ENCODE results near the gene PIM3.

DNA sequence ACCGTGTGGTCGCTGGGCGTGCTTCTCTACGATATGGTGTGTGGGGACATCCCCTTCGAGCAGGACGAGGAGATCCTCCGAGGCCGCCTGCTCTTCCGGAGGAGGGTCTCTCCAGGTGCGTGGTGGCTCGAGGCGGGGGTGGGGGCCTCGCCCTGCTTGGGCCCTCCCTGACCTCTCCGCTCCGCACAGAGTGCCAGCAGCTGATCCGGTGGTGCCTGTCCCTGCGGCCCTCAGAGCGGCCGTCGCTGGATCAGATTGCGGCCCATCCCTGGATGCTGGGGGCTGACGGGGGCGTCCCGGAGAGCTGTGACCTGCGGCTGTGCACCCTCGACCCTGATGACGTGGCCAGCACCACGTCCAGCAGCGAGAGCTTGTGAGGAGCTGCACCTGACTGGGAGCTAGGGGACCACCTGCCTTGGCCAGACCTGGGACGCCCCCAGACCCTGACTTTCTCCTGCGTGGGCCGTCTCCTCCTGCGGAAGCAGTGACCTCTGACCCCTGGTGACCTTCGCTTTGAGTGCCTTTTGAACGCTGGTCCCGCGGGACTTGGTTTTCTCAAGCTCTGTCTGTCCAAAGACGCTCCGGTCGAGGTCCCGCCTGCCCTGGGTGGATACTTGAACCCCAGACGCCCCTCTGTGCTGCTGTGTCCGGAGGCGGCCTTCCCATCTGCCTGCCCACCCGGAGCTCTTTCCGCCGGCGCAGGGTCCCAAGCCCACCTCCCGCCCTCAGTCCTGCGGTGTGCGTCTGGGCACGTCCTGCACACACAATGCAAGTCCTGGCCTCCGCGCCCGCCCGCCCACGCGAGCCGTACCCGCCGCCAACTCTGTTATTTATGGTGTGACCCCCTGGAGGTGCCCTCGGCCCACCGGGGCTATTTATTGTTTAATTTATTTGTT, 2.4 kb downstream of the PIM3 start:
- TF ChIP-seq, protein P1, sequence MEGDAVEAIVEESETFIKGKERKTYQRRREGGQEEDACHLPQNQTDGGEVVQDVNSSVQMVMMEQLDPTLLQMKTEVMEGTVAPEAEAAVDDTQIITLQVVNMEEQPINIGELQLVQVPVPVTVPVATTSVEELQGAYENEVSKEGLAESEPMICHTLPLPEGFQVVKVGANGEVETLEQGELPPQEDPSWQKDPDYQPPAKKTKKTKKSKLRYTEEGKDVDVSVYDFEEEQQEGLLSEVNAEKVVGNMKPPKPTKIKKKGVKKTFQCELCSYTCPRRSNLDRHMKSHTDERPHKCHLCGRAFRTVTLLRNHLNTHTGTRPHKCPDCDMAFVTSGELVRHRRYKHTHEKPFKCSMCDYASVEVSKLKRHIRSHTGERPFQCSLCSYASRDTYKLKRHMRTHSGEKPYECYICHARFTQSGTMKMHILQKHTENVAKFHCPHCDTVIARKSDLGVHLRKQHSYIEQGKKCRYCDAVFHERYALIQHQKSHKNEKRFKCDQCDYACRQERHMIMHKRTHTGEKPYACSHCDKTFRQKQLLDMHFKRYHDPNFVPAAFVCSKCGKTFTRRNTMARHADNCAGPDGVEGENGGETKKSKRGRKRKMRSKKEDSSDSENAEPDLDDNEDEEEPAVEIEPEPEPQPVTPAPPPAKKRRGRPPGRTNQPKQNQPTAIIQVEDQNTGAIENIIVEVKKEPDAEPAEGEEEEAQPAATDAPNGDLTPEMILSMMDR (IDR thresholded peaks at IDR 0.05): no peak
- no peak for TF ChIP-seq EP300 (IDR thresholded peaks at IDR 0.05; ENCODE audit: borderline replicate concordance in 1 of 2, low read depth in 1 of 2, low read length in 1 of 2)
- TF ChIP-seq, protein P2, sequence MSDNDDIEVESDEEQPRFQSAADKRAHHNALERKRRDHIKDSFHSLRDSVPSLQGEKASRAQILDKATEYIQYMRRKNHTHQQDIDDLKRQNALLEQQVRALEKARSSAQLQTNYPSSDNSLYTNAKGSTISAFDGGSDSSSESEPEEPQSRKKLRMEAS (IDR thresholded peaks at IDR 0.05; ENCODE audit: low read depth): no peak
- TF ChIP-seq, protein P3, sequence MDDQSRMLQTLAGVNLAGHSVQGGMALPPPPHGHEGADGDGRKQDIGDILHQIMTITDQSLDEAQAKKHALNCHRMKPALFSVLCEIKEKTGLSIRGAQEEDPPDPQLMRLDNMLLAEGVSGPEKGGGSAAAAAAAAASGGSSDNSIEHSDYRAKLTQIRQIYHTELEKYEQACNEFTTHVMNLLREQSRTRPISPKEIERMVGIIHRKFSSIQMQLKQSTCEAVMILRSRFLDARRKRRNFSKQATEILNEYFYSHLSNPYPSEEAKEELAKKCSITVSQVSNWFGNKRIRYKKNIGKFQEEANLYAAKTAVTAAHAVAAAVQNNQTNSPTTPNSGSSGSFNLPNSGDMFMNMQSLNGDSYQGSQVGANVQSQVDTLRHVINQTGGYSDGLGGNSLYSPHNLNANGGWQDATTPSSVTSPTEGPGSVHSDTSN (IDR thresholded peaks at IDR 0.05): no peak
- TF ChIP-seq JUND (IDR thresholded peaks at IDR 0.05): no peak
- TF ChIP-seq YY1 (IDR thresholded peaks at IDR 0.05; ENCODE audit: low read depth): no peak
- TF ChIP-seq TAF1 (IDR thresholded peaks at IDR 0.05; ENCODE audit: borderline replicate concordance, low read depth, low read length): no peak
- no peak for TF ChIP-seq MXI1 (IDR thresholded peaks at IDR 0.05; ENCODE audit: low read depth, low read length)
- no peak for TF ChIP-seq ELF1 (IDR thresholded peaks at IDR 0.05)
- TF ChIP-seq, protein P4, sequence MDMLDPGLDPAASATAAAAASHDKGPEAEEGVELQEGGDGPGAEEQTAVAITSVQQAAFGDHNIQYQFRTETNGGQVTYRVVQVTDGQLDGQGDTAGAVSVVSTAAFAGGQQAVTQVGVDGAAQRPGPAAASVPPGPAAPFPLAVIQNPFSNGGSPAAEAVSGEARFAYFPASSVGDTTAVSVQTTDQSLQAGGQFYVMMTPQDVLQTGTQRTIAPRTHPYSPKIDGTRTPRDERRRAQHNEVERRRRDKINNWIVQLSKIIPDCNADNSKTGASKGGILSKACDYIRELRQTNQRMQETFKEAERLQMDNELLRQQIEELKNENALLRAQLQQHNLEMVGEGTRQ (IDR thresholded peaks at IDR 0.05; ENCODE audit: borderline replicate concordance, low read depth, low read length): no peak
- TF ChIP-seq USF1 (IDR thresholded peaks at IDR 0.05; ENCODE audit: borderline replicate concordance, low read depth): no peak
- TF ChIP-seq RAD21 (IDR thresholded peaks at IDR 0.05; ENCODE audit: low read length): no peak
- no peak for TF ChIP-seq NFIC (IDR thresholded peaks at IDR 0.05; ENCODE audit: borderline replicate concordance)
